Measurements from ENCODE around the gene KRT37. TPM values are rescaled to one million over a fixed set of nuclear protein-coding genes. Genes with fewer than 3 reads are reported as not detected.

KRT37 gene
- total RNA-seq, 2 experiments from 2014 or later = not detected

DNA sequence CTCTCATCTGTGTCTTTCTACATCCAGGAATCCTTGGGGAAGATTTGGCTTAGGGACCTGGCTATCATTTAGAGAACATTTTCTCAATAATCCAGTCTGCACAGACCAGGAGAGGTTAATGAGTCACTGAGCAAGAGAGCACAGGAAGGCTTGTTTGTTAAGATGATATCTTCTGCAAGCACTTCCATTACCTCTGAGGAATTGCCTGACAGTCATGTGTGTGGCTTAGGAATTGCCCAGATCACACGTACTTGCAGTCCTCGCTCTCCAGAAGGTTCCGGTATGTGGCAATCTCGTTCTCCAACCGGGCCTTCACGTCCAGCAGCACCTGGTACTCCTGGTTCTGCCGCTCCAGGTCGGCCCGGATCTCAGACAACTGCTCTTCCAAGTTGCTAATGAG lies 3.3 kb downstream of the KRT37 start:
- ATAC-seq (ENCODE audit: poor library complexity) = no peak
- Mint-ChIP-seq H3K4me3 (no peak overlapping the region), H3K9me3 (no peaks in the 10 kb centered on the region), H3K27me3 (no peaks in the 10 kb centered on the region), H3K27ac (no peak overlapping the region), H3K36me3 (ENCODE audit: low read depth) (no peaks in the 10 kb centered on the region), H3K4me1 (ENCODE audit: low read depth) (no peaks in the 10 kb centered on the region)
- Histone ChIP-seq H3K4me1 (ENCODE audit: insufficient read depth, low read length) (no peaks in the 10 kb centered on the region), H3K27me3 (ENCODE audit: control insufficient read depth in 1 of 2, insufficient read depth in 2 of 2, low read length in 2 of 2) (no peaks in the 10 kb centered on the region), H3K36me3 (ENCODE audit: insufficient read depth, low read length) (no peaks in the 10 kb centered on the region), H3K9me3 (ENCODE audit: control insufficient read depth in 1 of 2, insufficient read depth in 1 of 2, low read length in 2 of 2) (peaks cover 0 to 5% of the 10 kb centered on the region in 2 experiments), H3K4me3 (ENCODE audit: low read length) (no peak overlapping the region), H3K27ac (ENCODE audit: low read depth in 1 of 2, low read length in 2 of 2) (no peak overlapping the region)
- no peak for DNase-seq
- ChIA-PET CTCF (no interaction called here), POLR2A (no interaction called here)
- intact Hi-C loops (cut with DNase I, micrococcal nuclease) = no loop called here
- TF ChIP-seq CTCF (IDR thresholded peaks at IDR 0.05) = no peak

DNA sequence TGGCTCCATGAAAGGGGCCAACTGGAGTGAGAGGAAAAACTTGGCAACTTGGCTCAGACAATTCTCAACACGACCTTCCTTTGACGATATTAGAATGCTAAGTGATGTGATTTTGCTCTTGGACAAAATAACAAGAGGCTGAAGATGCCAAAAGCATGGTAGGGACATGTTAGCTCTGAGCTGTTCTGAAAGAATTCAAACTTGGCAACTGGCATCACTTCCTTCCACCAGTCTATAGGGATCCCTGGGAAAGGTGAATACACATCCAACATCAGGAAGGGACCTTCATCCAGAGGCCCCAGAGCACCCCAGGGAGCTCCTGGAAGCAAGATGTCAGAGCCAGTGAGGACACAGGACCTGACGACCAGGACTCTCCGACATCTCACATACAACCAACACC lies 4.3 kb downstream of the KRT37 start:
- Histone ChIP-seq H3K27ac (ENCODE audit: low read depth in 1 of 2, low read length in 2 of 2) (no peak overlapping the region), H3K27me3 (ENCODE audit: control insufficient read depth in 1 of 2, insufficient read depth in 2 of 2, low read length in 2 of 2) (no peaks in the 10 kb centered on the region), H3K4me1 (ENCODE audit: insufficient read depth, low read length) (no peaks in the 10 kb centered on the region), H3K9me3 (ENCODE audit: control insufficient read depth in 1 of 2, insufficient read depth in 1 of 2, low read length in 2 of 2) (peaks cover 0 to 5% of the 10 kb centered on the region in 2 experiments), H3K36me3 (ENCODE audit: insufficient read depth, low read length) (no peaks in the 10 kb centered on the region), H3K4me3 (ENCODE audit: low read length) (no peak overlapping the region)
- no peak for DNase-seq
- CTCF ChIA-PET = interaction anchor here (1.2 kb wide), 1 partner anchor 23 kb away, joined by 3 read pairs; no protein-coding TSS in a partner anchor
- no peaks in the 10 kb centered on the region for H3K9me3 Mint-ChIP-seq
- no peak overlapping the region for H3K4me3 Mint-ChIP-seq
- no peaks in the 10 kb centered on the region for H3K27me3 Mint-ChIP-seq
- no peaks in the 10 kb centered on the region for H3K36me3 Mint-ChIP-seq (ENCODE audit: low read depth)
- no peak for TF ChIP-seq CTCF (IDR thresholded peaks at IDR 0.05)
- no peak for ATAC-seq (ENCODE audit: poor library complexity)
- no peaks in the 10 kb centered on the region for H3K4me1 Mint-ChIP-seq (ENCODE audit: low read depth)
- POLR2A ChIA-PET = no interaction called here
- intact Hi-C loops (cut with DNase I, micrococcal nuclease) = no loop called here
- H3K27ac Mint-ChIP-seq = no peak overlapping the region

DNA sequence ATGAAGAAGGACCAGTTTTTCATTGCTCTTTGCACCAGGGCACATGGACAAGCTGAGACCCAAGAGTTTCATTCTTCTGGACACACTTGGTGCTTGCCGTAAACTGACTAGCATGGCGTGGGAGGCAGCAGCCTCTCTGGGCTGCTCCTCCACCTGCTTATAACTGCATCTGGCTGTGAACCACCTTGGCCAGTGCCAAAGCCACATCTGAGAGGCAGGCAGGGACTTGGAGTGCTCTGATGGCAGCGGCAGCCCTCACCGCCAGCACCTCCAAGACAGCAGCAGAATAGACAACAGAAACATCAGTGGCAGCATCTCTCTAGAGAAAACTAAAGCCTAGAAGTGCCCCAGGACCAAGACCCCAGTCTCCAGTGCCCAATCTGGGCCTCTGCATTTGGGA lies 4.7 kb downstream of the KRT37 start:
- POLR2A ChIA-PET = no interaction called here
- no peaks in the 10 kb centered on the region for H3K27me3 ChIP-seq (ENCODE audit: control insufficient read depth in 1 of 2, insufficient read depth in 2 of 2, low read length in 2 of 2)
- no peaks in the 10 kb centered on the region for H3K36me3 ChIP-seq (ENCODE audit: insufficient read depth, low read length)
- peaks cover 0 to 5% of the 10 kb centered on the region in 2 experiments for H3K9me3 ChIP-seq (ENCODE audit: control insufficient read depth in 1 of 2, insufficient read depth in 1 of 2, low read length in 2 of 2)
- CTCF ChIA-PET = interaction anchor here (1.2 kb wide), 1 partner anchor 24 kb away, joined by 3 read pairs; no protein-coding TSS in a partner anchor
- peak in 3 of 14 experiments; percentile 14 to 28 (median 19) for DNase-seq
- H3K9me3 Mint-ChIP-seq = no peaks in the 10 kb centered on the region
- no peaks in the 10 kb centered on the region for H3K27me3 Mint-ChIP-seq
- intact Hi-C loops (cut with DNase I, micrococcal nuclease) = loop anchor here in 1 of 2 experiments (5.0 kb wide), 1 partner anchor 58 kb away; no protein-coding TSS in a partner anchor
- no peak overlapping the region for H3K4me3 Mint-ChIP-seq
- H3K4me1 ChIP-seq (ENCODE audit: insufficient read depth, low read length) = no peaks in the 10 kb centered on the region
- no peak overlapping the region for H3K27ac ChIP-seq (ENCODE audit: low read depth in 1 of 2, low read length in 2 of 2)
- no peak for ATAC-seq (ENCODE audit: poor library complexity)
- H3K4me3 ChIP-seq (ENCODE audit: low read length) = no peak overlapping the region
- H3K36me3 Mint-ChIP-seq (ENCODE audit: low read depth) = no peaks in the 10 kb centered on the region
- H3K27ac Mint-ChIP-seq = no peak overlapping the region
- H3K4me1 Mint-ChIP-seq (ENCODE audit: low read depth) = no peaks in the 10 kb centered on the region
- no peak for TF ChIP-seq CTCF (IDR thresholded peaks at IDR 0.05)
